Vagina (tissue), 2 donors: Measurements from ENCODE around the gene CAMK2B.

ENCODE experiments used
- POLR2A ChIP-seq, 2 donors: fragments of 450-650 bp; IDR thresholded peaks; one replicate each; pipeline ENCODE4 v1.6.1; 2017; ENCODE audit warnings: antibody characterized with exemption in 2 of 2, mild to moderate bottlenecking in 2 of 2, moderate library complexity in 2 of 2
- POLR2AphosphoS5 ChIP-seq, 2 donors: sonication (generic); formaldehyde crosslinking; IDR thresholded peaks; one replicate each; pipeline ENCODE4 v1.9.0; 2017; ENCODE audit warnings: antibody characterized with exemption in 2 of 2, mild to moderate bottlenecking in 2 of 2, low read depth in 1 of 2; ENCODE audit not compliant: insufficient read depth in 1 of 2

DNA sequence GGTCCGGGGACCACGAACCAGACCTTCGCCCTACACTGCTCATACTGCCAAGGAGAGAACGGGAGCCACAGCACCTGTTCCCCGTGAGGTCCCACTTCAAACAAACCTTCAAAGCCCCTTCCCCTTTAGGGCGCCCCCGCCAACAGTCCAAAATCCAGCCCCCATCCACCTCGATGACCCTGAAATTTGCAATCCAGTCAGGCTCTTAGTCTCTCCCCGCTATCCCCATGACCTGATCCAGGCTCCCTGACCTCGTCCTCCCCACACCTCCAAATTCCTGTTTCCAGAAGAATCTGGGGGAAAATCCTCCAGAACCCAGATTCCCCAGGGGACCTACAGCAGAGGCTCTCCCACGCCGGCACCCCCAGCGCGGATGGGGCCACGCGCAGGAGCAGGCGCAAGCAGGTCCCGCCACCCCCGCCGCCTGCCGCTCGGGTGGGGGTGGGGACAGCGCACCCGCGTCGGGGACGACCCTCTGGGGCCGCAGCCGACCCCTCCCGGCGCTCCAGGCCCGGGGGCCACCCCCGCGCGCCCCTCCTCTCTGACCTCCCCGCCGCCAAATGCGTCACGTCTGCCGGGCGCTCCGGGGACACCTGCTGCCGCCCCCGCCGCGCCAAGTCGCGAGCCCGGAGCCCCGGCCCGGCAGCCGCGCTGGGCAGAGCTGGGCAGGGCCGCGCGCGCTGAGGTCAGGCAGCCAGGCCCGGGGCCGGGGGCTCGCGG is 753 bp downstream of the CAMK2B start:
- TF ChIP-seq POLR2A (IDR thresholded peaks at IDR 0.05) (no peak), POLR2AphosphoS5 (IDR thresholded peaks at IDR 0.05; ENCODE audit: insufficient read depth in 1 of 2, low read depth in 1 of 2) (no peak)
